Natural killer cell treated with Interleukin-12 subunit alpha and Interleukin-12 subunit beta and Interleukin-15 and Interleukin-18, amount 100 ng/mL, for 72 hours (primary cell): Measurements from ENCODE around the gene TOB1. TPM values are rescaled to one million over a fixed set of nuclear protein-coding genes. Genes with fewer than 3 reads are reported as not detected.

Experiments used
- ATAC-seq, 2 donors: fragments of 150-1000 bp; cut with Tn5 transposase in 1 of 2; sonication (Bioruptor Pico), chemical (Tn5 transposase) in 1 of 2; 2 replicates each; pipeline ENCODE4 v1.10.0; 2021
- DNase-seq: peaks from one replicate; pipeline ENCODE4 v3.0.0; 2022; ENCODE audit warnings: low spot score
- H3K27ac Mint-ChIP-seq, 2 donors: 1 replicate in 1 of 2; 2 replicates in 1 of 2; pipeline ENCODE4 v1.8.0; 2022; ENCODE audit warnings: mixed read lengths in 2 of 2, mild to moderate bottlenecking in 1 of 2, moderate library complexity in 1 of 2
- H3K27me3 Mint-ChIP-seq, 2 donors: 1 replicate in 1 of 2; 2 replicates in 1 of 2; pipeline ENCODE4 v1.8.0; 2022; ENCODE audit warnings: mixed read lengths in 2 of 2
- H3K36me3 Mint-ChIP-seq: one replicate; pipeline ENCODE4 v1.8.0; 2022; ENCODE audit warnings: mixed read lengths
- H3K4me1 Mint-ChIP-seq, 2 donors: 1 replicate in 1 of 2; 2 replicates in 1 of 2; pipeline ENCODE4 v1.8.0; 2022; ENCODE audit warnings: low read depth in 2 of 2, mixed read lengths in 2 of 2, mild to moderate bottlenecking in 1 of 2
- H3K4me3 Mint-ChIP-seq: one replicate; pipeline ENCODE4 v1.8.0; 2022; ENCODE audit warnings: mixed read lengths
- H3K9me3 Mint-ChIP-seq: 2 replicates; pipeline ENCODE4 v1.8.0; 2022; ENCODE audit warnings: mixed read lengths
- total RNA-seq, 2 donors: library from RNA; stranded (reverse); gene quantifications; one replicate each; pipeline ENCODE4 v1.2.3, GENCODE V29; 2022

The TOB1 gene
- total RNA-seq, 2 donors from 2014 or later: 12.1 to 30.7 TPM

DNA sequence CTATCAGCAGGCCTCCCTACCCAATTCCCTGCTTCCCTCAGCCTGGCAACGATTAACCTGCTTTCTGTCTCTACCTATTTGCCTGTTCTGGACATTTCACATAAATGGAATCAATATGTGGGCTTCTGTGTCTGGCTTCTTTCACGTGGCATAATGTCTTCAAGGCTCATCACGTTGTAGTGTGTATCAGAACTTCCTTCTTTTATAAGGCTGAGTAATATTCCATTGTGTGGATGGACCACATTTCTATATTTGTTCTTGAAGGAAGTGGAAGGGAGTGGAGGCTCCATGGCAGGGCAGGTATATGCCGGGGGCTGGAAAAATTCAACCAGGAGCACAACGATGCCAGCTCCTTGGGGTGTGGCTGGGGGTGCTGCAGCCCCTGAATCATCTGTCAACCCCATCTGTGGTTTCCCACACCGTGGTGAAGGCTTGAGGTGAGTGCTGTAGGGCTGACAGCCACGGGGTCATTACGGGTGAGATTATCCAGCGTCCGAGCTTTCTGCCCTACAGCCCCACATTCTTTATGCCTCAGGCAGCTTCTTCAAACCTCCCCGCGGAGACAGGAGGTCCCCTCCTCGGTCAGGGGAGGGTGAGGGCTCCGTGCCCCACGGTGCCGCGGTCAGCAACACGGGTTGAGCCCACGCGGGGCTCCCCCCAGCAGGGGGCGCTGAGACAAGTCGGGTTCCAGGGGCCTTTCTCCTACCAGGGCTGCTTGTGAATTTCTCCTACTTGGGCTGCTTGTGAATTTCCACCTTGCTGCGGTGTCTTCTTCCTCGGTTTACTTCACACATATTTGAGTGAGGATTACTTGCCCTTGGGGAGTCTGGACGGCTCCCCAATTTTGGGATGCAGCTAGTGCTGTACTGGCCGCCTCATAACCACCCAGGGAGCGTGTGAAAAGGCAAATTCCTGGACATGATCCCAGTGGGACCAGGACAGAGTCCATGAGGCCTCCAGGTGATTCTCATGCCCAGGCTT lies 49.1 kb downstream of the TOB1 start:
- Mint-ChIP-seq H3K27ac (no peak overlapping the region), H3K9me3 (no peaks in the 10 kb centered on the region), H3K36me3 (no peaks in the 10 kb centered on the region), H3K4me3 (peak overlapping the region; percentile 38), H3K27me3 (peaks cover 25 to 52% of the 10 kb centered on the region in 2 donors), H3K4me1 (peaks cover 11 to 25% of the 10 kb centered on the region in 2 donors)
- DNase-seq: no peak
- ATAC-seq: peak; percentile 66 to 71

DNA sequence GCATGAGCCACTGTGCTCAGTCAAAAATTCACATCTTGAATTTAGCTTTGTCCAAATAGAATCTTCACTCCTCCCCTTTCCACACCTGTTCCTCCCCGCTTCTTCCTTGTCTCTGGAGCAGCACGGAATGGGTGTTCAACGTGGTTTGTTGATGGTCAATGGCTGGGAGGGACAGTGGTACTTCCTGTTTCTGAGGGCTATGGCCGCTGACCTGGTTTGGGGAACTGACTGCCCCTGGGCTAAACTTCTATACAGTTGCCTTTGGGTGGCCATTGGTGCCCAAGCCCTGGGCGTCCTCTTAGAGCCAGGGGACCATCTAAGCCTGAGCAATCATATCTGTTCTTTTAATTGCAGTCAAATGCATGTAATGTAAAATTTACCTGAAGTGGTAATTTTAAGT lies 49.9 kb downstream of the TOB1 start:
- peaks cover 11 to 25% of the 10 kb centered on the region in 2 donors for H3K4me1 Mint-ChIP-seq
- no peaks in the 10 kb centered on the region for H3K36me3 Mint-ChIP-seq
- H3K27ac Mint-ChIP-seq: no peak overlapping the region

DNA sequence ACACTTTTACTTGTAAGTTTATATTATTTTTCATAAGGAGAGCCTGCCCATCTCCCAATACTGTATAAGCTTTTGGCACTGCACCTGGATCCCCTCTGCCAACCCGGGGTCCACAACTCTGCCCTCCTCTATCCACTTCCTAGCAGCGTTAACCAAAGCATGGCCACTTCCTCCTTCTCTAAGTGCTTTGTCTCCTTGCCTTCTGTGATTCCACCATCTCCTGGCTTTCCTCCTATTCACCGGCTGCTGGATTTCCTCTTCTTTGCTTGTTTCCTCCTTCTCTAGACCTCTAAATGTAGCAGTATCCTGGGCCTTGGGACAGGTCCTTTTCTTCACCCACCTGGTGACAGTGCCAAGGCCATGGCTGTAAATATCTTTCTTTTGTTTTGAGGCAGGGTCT lies 50.8 kb downstream of the TOB1 start:
- H3K4me3 Mint-ChIP-seq: no peak overlapping the region
- DNase-seq: no peak
- peaks cover 21 to 47% of the 10 kb centered on the region in 2 donors for H3K27me3 Mint-ChIP-seq
- no peak overlapping the region for H3K27ac Mint-ChIP-seq
- no peaks in the 10 kb centered on the region for H3K36me3 Mint-ChIP-seq
- no peak for ATAC-seq
- peaks cover 11 to 25% of the 10 kb centered on the region in 2 donors for H3K4me1 Mint-ChIP-seq
- H3K9me3 Mint-ChIP-seq: no peaks in the 10 kb centered on the region

More for the DNA sequence above, 49.9 kb downstream of the TOB1 start:
- peaks cover 21 to 47% of the 10 kb centered on the region in 2 donors for H3K27me3 Mint-ChIP-seq
- no peak overlapping the region for H3K4me3 Mint-ChIP-seq
- H3K9me3 Mint-ChIP-seq: no peaks in the 10 kb centered on the region
- no peak for DNase-seq
- no peak for ATAC-seq

DNA sequence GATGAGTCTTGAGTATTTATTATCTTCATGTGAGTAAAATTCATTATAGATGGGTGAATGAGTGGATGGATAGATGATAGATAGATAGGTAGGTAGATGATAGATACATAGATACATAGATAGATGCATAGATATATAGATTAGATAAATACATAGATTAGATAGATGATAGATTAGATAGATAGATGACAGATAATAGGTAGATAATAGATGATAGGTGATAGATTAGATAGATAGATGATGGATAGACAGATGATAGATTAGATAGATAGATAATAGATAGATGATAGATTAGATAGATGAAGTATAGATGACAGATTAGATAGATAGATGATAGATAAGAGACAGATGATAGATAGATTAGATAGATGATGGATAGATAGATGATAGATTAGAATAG lies 52.6 kb downstream of the TOB1 start:
- H3K36me3 Mint-ChIP-seq: no peaks in the 10 kb centered on the region
- H3K4me1 Mint-ChIP-seq: peaks cover 3 to 16% of the 10 kb centered on the region in 2 donors
- peaks cover 19 to 37% of the 10 kb centered on the region in 2 donors for H3K27me3 Mint-ChIP-seq
- H3K9me3 Mint-ChIP-seq: no peaks in the 10 kb centered on the region
- no peak overlapping the region for H3K4me3 Mint-ChIP-seq
- no peak overlapping the region for H3K27ac Mint-ChIP-seq
- no peak for DNase-seq
- no peak for ATAC-seq

Other genes starting within 250 kb of the TOB1 start
- not detected for gene ABCC3, start 231.5 kb downstream of the TOB1 start, total RNA-seq
- 10 to 100 TPM; 38.4 to 44.7 TPM for gene ANKRD40, start 158.4 kb downstream of the TOB1 start, total RNA-seq
- 100 to 1,000 TPM in 1 of 2 donors, 10 to 100 TPM in 1; 81.8 to 234 TPM for gene LUC7L3, start 146.8 kb downstream of the TOB1 start, total RNA-seq
- gene ANKRD40CL, start 98.8 kb downstream of the TOB1 start, total RNA-seq: not detected
- not detected for gene WFIKKN2, start 30.8 kb downstream of the TOB1 start, total RNA-seq